Breast epithelium (tissue), 3 donors: ENCODE measurements around the gene ST7.

Source experiments
- POLR2A ChIP-seq: fragments of 450-650 bp; IDR thresholded peaks from one replicate; pipeline ENCODE4 v1.6.1; 2016; ENCODE audit warnings: antibody characterized with exemption, mild to moderate bottlenecking, moderate library complexity
- TF ChIP-seq, protein P1 (sequence below), 3 donors: fragments of 450-650 bp; IDR thresholded peaks; one replicate each; pipeline ENCODE4 v1.5.1; 2016 to 2017; ENCODE audit warnings: antibody characterized with exemption in 3 of 3, mild to moderate bottlenecking in 3 of 3, moderate library complexity in 3 of 3

DNA sequence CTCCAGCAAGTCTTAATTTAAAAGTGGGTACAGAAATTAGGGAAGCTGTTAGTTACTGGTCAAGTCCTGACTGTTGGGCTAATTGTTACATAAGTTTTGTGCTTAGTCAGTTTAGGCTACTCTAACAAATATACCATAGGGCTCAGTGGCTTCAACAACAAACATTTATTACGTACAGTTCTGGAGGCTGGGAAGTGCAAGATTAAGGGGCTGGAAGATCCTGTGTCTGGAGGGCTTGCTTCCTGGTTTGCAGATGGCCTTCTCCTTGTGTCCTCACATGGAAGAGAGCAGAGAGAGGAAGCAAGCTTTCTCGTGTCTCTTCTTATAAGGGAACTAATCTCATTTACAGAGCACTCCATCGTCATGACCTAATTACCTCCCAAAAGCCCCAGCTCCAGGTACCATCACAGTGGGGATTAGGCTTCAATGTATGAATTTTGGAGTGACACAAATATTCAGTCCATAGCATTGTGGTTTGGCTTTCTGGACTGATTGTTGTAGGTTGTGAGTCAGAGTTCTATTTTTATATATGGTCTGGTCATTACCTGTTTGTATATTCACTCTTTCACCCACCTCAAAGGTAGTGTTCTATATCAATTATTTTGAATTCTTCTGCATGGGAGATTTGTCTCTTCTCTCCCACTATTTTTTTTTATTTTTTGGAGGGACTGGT lies 17.1 kb downstream of the ST7 start:
- TF ChIP-seq, protein P1, sequence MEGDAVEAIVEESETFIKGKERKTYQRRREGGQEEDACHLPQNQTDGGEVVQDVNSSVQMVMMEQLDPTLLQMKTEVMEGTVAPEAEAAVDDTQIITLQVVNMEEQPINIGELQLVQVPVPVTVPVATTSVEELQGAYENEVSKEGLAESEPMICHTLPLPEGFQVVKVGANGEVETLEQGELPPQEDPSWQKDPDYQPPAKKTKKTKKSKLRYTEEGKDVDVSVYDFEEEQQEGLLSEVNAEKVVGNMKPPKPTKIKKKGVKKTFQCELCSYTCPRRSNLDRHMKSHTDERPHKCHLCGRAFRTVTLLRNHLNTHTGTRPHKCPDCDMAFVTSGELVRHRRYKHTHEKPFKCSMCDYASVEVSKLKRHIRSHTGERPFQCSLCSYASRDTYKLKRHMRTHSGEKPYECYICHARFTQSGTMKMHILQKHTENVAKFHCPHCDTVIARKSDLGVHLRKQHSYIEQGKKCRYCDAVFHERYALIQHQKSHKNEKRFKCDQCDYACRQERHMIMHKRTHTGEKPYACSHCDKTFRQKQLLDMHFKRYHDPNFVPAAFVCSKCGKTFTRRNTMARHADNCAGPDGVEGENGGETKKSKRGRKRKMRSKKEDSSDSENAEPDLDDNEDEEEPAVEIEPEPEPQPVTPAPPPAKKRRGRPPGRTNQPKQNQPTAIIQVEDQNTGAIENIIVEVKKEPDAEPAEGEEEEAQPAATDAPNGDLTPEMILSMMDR (IDR thresholded peaks at IDR 0.05) = no peak
- no peak for TF ChIP-seq POLR2A
